ENCODE data around the gene SCUBE3.

Gene SCUBE3

DNA sequence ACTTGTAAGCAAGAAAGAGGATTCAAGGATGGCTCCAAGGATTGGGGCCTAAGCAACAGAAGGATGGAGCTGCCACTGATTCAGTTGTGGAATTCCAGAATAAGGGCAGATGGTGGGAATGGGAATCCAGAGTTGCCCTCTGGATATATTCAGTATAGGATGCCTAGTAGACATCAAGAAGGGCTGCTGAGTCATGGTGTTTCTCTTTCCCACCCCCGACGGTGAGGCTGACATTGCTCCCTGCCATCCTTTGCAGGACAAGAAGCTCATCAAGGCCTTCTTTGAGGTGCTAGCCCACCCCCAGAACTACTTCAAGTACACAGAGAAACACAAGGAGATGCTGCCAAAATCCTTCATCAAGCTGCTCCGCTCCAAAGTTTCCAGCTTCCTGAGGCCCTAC lies 34.5 kb downstream of the SCUBE3 start:
- TF ChIP-seq, protein P1, sequence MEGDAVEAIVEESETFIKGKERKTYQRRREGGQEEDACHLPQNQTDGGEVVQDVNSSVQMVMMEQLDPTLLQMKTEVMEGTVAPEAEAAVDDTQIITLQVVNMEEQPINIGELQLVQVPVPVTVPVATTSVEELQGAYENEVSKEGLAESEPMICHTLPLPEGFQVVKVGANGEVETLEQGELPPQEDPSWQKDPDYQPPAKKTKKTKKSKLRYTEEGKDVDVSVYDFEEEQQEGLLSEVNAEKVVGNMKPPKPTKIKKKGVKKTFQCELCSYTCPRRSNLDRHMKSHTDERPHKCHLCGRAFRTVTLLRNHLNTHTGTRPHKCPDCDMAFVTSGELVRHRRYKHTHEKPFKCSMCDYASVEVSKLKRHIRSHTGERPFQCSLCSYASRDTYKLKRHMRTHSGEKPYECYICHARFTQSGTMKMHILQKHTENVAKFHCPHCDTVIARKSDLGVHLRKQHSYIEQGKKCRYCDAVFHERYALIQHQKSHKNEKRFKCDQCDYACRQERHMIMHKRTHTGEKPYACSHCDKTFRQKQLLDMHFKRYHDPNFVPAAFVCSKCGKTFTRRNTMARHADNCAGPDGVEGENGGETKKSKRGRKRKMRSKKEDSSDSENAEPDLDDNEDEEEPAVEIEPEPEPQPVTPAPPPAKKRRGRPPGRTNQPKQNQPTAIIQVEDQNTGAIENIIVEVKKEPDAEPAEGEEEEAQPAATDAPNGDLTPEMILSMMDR (IDR thresholded peaks at IDR 0.05; ENCODE audit: control insufficient read depth, insufficient read depth, low read depth, low read length, missing control alignments), result no peak
- no peak for DNase-seq (ENCODE audit: low read depth)
- no peak overlapping the region for H3K4me3 ChIP-seq (ENCODE audit: control insufficient read depth, low read depth, low read length)

DNA sequence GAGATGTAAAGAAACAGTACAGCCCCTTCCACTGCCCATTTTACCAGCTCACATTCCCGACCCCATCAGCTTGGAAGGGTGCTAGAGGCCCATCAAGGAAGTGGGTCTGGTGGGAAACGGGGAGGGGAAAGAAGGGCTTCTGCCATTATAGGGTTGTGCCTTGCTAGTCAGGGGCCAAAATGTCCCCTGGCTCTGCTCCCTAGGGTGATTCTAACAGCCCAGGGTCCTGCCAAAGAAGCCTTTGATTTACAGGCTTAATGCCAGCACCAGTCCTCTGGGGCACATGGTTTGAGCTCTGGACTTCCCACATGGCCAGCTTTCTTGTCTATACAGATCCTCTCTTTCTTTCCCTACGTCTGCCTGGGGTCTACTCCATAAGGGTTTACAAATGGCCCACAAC lies 35.2 kb downstream of the SCUBE3 start:
- TF ChIP-seq, protein P1 (IDR thresholded peaks at IDR 0.05; ENCODE audit: control insufficient read depth, insufficient read depth, low read depth, low read length, missing control alignments), result no peak
- H3K4me3 ChIP-seq (ENCODE audit: control insufficient read depth, low read depth, low read length), result no peak overlapping the region
- no peak for DNase-seq (ENCODE audit: low read depth)

DNA sequence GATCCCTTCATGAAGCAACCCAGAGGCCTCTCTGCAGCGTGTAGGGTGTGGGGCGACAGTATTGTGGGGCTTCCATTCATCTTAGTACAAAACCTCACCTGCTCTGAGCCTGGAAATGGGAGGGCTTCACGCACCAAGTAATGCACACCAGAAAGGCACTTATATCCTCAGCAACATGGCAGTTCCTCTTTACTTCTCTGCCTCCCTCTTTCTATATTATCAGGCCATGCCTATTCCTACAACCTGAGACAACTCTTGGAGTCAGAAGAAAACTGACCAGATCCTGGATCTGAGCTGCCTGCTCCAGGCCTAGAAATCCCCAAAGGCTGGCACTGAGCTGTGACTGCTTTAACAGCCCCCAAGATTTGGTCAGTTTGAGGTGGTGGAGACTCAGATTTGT lies 38.2 kb downstream of the SCUBE3 start:
- no peak overlapping the region for H3K4me3 ChIP-seq (ENCODE audit: control insufficient read depth, low read depth, low read length)
- TF ChIP-seq, protein P1 (IDR thresholded peaks at IDR 0.05; ENCODE audit: control insufficient read depth, insufficient read depth, low read depth, low read length, missing control alignments), result no peak
- DNase-seq (ENCODE audit: low read depth), result no peak

DNA sequence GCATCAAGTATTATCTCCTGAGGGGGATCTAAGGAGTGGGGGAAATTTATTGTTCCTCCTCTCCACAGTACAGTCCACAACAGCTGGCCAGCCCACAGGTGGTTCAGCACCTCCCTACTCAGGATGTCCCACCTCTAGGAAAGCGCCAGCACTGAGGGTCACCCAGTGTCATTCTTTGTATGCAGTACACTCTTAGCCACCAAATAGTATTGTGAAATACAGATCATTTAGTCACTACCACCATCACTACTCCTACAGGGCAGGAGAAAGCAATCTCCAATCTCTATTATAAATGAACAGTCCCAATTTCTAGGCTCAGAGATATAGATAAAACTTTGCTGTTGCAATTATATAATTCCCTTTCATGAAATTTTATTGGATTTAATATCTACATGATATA lies 39.5 kb downstream of the SCUBE3 start:
- H3K4me3 ChIP-seq (ENCODE audit: control insufficient read depth, low read depth, low read length), result no peak overlapping the region
- TF ChIP-seq, protein P1 (IDR thresholded peaks at IDR 0.05; ENCODE audit: control insufficient read depth, insufficient read depth, low read depth, low read length, missing control alignments), result no peak
- DNase-seq (ENCODE audit: low read depth), result no peak

DNA sequence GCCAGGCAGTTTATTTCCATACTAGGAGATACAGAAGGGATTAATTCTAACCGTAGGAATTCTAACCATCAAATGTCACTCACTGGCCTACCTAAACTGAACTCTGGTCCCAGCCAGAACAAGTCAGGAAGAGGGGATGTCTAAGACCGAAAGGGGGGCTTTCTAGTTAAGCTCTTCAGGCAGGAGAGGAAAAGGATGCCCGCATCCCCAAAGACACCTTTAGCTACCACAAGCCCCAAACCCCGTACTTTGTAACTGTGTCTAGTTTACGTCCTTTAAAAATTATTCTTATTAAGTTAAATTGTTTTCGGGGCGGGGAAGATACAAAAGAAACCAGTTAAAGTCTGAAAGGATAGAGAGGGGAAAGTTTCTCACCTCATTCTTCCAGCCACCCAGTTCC lies 44.6 kb downstream of the SCUBE3 start:
- H3K4me3 ChIP-seq (ENCODE audit: control insufficient read depth, low read depth, low read length), result peak overlapping the region; percentile 85
- TF ChIP-seq, protein P1 (IDR thresholded peaks at IDR 0.05; ENCODE audit: control insufficient read depth, insufficient read depth, low read depth, low read length, missing control alignments), result no peak
- no peak for DNase-seq (ENCODE audit: low read depth)

DNA sequence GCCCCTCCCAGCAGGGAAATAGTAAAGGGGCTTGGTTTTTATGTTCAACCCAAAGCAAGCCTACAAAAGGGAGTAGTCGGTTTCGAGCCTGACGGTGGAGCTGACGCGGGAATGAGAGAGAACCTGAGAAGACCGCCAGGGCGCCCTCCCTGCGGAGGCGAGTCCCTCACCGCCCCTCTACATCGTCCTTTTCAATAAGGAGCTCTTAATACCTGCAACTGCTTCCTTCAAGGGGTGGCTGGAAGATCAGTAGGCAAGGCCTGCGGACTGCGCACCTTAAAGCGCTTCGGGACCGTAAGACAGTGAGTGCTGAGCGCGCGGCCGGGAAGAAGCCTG lies 45.1 kb downstream of the SCUBE3 start:
- DNase-seq (ENCODE audit: low read depth), result no peak
- H3K4me3 ChIP-seq (ENCODE audit: control insufficient read depth, low read depth, low read length), result peak overlapping the region; percentile 85
- TF ChIP-seq, protein P1 (IDR thresholded peaks at IDR 0.05; ENCODE audit: control insufficient read depth, insufficient read depth, low read depth, low read length, missing control alignments), result peak; percentile 35

Measured in AG09309 (cell line).